Neural cell (in vitro differentiated cells): ENCODE data around the gene PTGR1. TPM values are rescaled to one million over a fixed set of nuclear protein-coding genes. Genes with fewer than 3 reads are reported as not detected.
A peak's percentile ranks its signal among the peaks of the same experiment; 100 is the strongest.
"Not testable (repeated sequence)": the region's sequence is repeated elsewhere in the genome, so short reads cannot be mapped to it uniquely, and the experiment has no call there.

Source experiments
- H2AFZ ChIP-seq: fragments of 200-600, 300-800 bp; sonication (generic), shearing (Covaris generic); 2 replicates; pipeline ENCODE4 v1.6.0; 2014; ENCODE audit warnings: low read depth, mild to moderate bottlenecking, antibody characterized with exemption, low read length, moderate library complexity
- H3F3A ChIP-seq: fragments of 200-600 bp; shearing (Covaris generic); 2 replicates; pipeline ENCODE4 v1.6.1; 2016; ENCODE audit warnings: mild to moderate bottlenecking, moderate library complexity, mixed read lengths, antibody characterized with exemption, low read length; ENCODE audit not compliant: insufficient read depth, poor library complexity, severe bottlenecking
- H3K27ac ChIP-seq: fragments of 200-600, 300-800 bp; sonication (generic), shearing (Covaris generic); 2 replicates; pipeline ENCODE4 v1.5.1; 2014; ENCODE audit warnings: mild to moderate bottlenecking, low read length, moderate library complexity
- H3K27me3 ChIP-seq: fragments of 300-800, 200-600 bp; sonication (generic), shearing (Covaris generic); 2 replicates; pipeline ENCODE4 v1.6.0; 2014; ENCODE audit warnings: mild to moderate bottlenecking, low read depth, low read length, moderate library complexity; ENCODE audit not compliant: insufficient read depth
- H3K36me3 ChIP-seq: fragments of 300-800, 200-600 bp; sonication (generic), shearing (Covaris generic); 2 replicates; pipeline ENCODE4 v1.5.1; 2014; ENCODE audit warnings: mild to moderate bottlenecking, antibody characterized with exemption, low read length, moderate library complexity; ENCODE audit not compliant: insufficient read depth
- H3K4me2 ChIP-seq: fragments of 300-800, 200-600 bp; sonication (generic), shearing (Covaris generic); 2 replicates; pipeline ENCODE4 v1.6.0; 2014; ENCODE audit warnings: mild to moderate bottlenecking, low read length
- H3K4me3 ChIP-seq: fragments of 300-800, 200-600 bp; sonication (generic), shearing (Covaris generic); 2 replicates; pipeline ENCODE4 v1.5.1; 2014; ENCODE audit warnings: mild to moderate bottlenecking, low read length, moderate library complexity
- H3K79me2 ChIP-seq: fragments of 200-600 bp; shearing (Covaris generic); replicated peaks from 2 replicates; pipeline ENCODE4 v1.6.0; 2014; ENCODE audit warnings: mild to moderate bottlenecking, low read length, moderate library complexity; ENCODE audit not compliant: insufficient read depth
- H3K9ac ChIP-seq: fragments of 300-800, 200-600 bp; sonication (generic), shearing (Covaris generic); 2 replicates; pipeline ENCODE4 v1.6.1; 2016; ENCODE audit warnings: mild to moderate bottlenecking, low read length, mixed read lengths
- H3K9me2 ChIP-seq: fragments of 200-600 bp; shearing (Covaris generic); 2 replicates; pipeline ENCODE4 v1.6.1; 2016; ENCODE audit warnings: mild to moderate bottlenecking, low read length, mixed read lengths; ENCODE audit not compliant: insufficient read depth
- H3K9me3 ChIP-seq: fragments of 200-600, 300-800 bp; sonication (generic), shearing (Covaris generic); 2 replicates; pipeline ENCODE4 v1.6.1; 2016; ENCODE audit warnings: mild to moderate bottlenecking, mixed run types, low read length, moderate library complexity, mixed read lengths
- H4K20me1 ChIP-seq: fragments of 200-600 bp; shearing (Covaris generic); 2 replicates; pipeline ENCODE4 v1.6.1; 2016; ENCODE audit warnings: mild to moderate bottlenecking, mixed run types; ENCODE audit not compliant: insufficient read depth
- CTCF ChIP-seq: fragments of 450-650 bp; IDR thresholded peaks from 2 replicates; pipeline ENCODE4 v1.5.1; 2014; ENCODE audit warnings: antibody characterized with exemption, mild to moderate bottlenecking, moderate library complexity; ENCODE audit not compliant: poor library complexity, severe bottlenecking
- EP300 ChIP-seq: fragments of 450-650 bp; conservative IDR thresholded peaks from 2 replicates; pipeline ENCODE4 v1.6.1; 2014; ENCODE audit warnings: antibody characterized with exemption, mild to moderate bottlenecking, moderate library complexity; ENCODE audit not compliant: poor library complexity, severe bottlenecking
- EZH2 ChIP-seq: fragments of 200-600, 300-800 bp; shearing (Covaris generic), sonication (generic); IDR thresholded peaks from 2 replicates; pipeline ENCODE4 v1.6.1; 2014; ENCODE audit warnings: antibody characterized with exemption, low read length, borderline replicate concordance, mild to moderate bottlenecking; ENCODE audit not compliant: insufficient read depth, poor library complexity, severe bottlenecking
- MXI1 ChIP-seq: fragments of 450-650 bp; conservative IDR thresholded peaks from 2 replicates; pipeline ENCODE4 v1.6.1; 2014; ENCODE audit warnings: antibody characterized with exemption, mild to moderate bottlenecking; ENCODE audit not compliant: poor library complexity, severe bottlenecking
- POLR2AphosphoS5 ChIP-seq: IDR thresholded peaks from 2 replicates; pipeline ENCODE4 v1.6.1; 2012
- RAD21 ChIP-seq: fragments of 450-650 bp; conservative IDR thresholded peaks from 2 replicates; pipeline ENCODE4 v1.6.1; 2014; ENCODE audit warnings: antibody characterized with exemption, mild to moderate bottlenecking, moderate library complexity
- REST ChIP-seq: IDR thresholded peaks from 2 replicates; pipeline ENCODE4 v1.6.1; 2012; ENCODE audit warnings: borderline replicate concordance
- SMC3 ChIP-seq: fragments of 450-650 bp; conservative IDR thresholded peaks from 2 replicates; pipeline ENCODE4 v1.6.1; 2014; ENCODE audit warnings: antibody characterized with exemption, mild to moderate bottlenecking, moderate library complexity; ENCODE audit not compliant: poor library complexity
- polyA plus RNA-seq: library from polyadenylated mRNA; depleted of rRNA; stranded (reverse); fragments of >200 nt; gene quantifications from 2 replicates; pipeline ENCODE4 v1.2.3, GENCODE V29; 2014

Gene PTGR1
- polyA plus RNA-seq, 1 donor from 2014 or later: 6.6 TPM

- no peak overlapping the region for H2AFZ ChIP-seq
- H3K27ac ChIP-seq: no peak overlapping the region
- no peaks in the 10 kb centered on the region for H3K27me3 ChIP-seq
Observed at GRCh38 chr9:111622626-111623025, 23.2 kb upstream of the PTGR1 start.

GRCh38 chr9:111621895-111622480, 22.5 kb upstream of the PTGR1 start:
- no peak for TF ChIP-seq RAD21
- peak; percentile 22 for TF ChIP-seq CTCF
- H3K9me2 ChIP-seq: no peaks in the 10 kb centered on the region
- H3K79me2 ChIP-seq: no peaks in the 10 kb centered on the region
- no peaks in the 10 kb centered on the region for H3K9me3 ChIP-seq
- no peaks in the 10 kb centered on the region for H3K27me3 ChIP-seq
- H3F3A ChIP-seq: no peaks in the 10 kb centered on the region
- no peak overlapping the region for H2AFZ ChIP-seq
- no peak overlapping the region for H3K4me2 ChIP-seq
- no peak overlapping the region for H3K27ac ChIP-seq
- H3K9ac ChIP-seq: no peak overlapping the region
- no peaks in the 10 kb centered on the region for H4K20me1 ChIP-seq
- no peak overlapping the region for H3K4me3 ChIP-seq
- no peaks in the 10 kb centered on the region for H3K36me3 ChIP-seq

More at GRCh38 chr9:111622626-111623025, 23.2 kb upstream of the PTGR1 start:
- Histone ChIP-seq H3K9ac (no peak overlapping the region), H3K4me2 (no peak overlapping the region), H3F3A (no peaks in the 10 kb centered on the region), H4K20me1 (no peaks in the 10 kb centered on the region), H3K9me3 (no peaks in the 10 kb centered on the region), H3K9me2 (no peaks in the 10 kb centered on the region), H3K36me3 (no peaks in the 10 kb centered on the region), H3K4me3 (no peak overlapping the region), H3K79me2 (no peaks in the 10 kb centered on the region)
- TF ChIP-seq EZH2 (no peak), REST (no peak), CTCF (no peak), EP300 (no peak), RAD21 (no peak), POLR2AphosphoS5 (no peak), MXI1 (no peak), SMC3 (no peak)

GRCh38 chr9:111617349-111617748, 17.9 kb upstream of the PTGR1 start:
- not testable (repeated sequence) for H3K9me3 ChIP-seq, H4K20me1 ChIP-seq, H3K27ac ChIP-seq, H3K4me2 ChIP-seq, H2AFZ ChIP-seq, H3K79me2 ChIP-seq, H3K36me3 ChIP-seq, H3K9ac ChIP-seq, H3K9me2 ChIP-seq, H3F3A ChIP-seq, H3K4me3 ChIP-seq, H3K27me3 ChIP-seq
